NCI-H226 (cell line): ENCODE data around the gene SYTL4.

ENCODE experiments used
- DNase-seq: peaks from one replicate; pipeline ENCODE4 v3.0.0-alpha.2; 2015

Gene SYTL4

GRCh38 chrX:100647095-100647494 lies 84.8 kb downstream of the SYTL4 start:
- no peak for DNase-seq

DNA sequence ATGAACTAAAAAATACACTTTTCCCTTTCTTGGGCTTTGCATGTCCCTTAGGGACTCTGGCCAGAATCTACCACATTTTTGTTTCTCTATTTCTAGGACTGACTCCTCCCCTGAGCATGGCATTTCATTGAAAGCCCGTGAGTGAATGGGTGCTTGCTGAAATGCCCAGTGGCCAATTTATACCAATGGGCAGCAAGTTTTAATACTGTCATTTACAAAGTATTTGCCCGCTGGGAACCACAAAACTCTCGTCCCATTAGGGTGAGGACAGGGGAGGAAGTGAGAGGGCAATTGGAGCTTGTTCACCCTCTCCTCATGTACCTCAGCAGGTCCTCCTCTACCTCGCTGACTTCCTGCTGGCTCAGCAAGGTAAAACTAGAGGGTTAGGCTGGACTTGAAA lies 86.8 kb downstream of the SYTL4 start:
- no peak for DNase-seq

- peak; percentile 81 for DNase-seq
These were observed 87.7 kb downstream of the SYTL4 start, which contains the start of gene SRPX2 for GRCh38 chrX:100643956-100644860. SRPX2 (plus strand) TSS chrX:100644199; CDS start chrX:100646323, 2,124 bp downstream.

DNA sequence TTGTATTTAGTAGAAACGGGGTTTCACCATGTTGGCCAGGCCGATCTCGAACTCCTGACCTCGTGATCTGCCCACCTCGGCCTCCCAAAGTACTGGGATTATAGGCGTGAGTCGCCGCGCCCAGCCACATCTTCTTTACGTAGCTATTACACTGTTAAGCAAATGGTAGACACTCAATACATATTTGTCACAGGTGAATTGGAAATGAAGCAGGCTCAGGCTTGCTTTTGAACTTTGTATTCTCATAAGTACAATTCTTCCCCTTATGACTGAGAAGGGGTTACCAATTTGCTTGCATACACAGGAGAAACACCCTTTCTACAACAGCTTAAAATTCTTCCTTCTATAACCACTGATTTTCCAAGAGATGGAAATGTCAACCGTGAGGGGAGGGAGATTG lies 88.7 kb downstream of the SYTL4 start:
- DNase-seq = no peak

GRCh38 chrX:100642290-100642689 lies 89.6 kb downstream of the SYTL4 start:
- no peak for DNase-seq

- peak; percentile 68 for DNase-seq
These were observed 95.5 kb downstream of the SYTL4 start, which contains the start of gene TSPAN6 for GRCh38 chrX:100636321-100636991. TSPAN6 (minus strand) TSS chrX:100636806; CDS start chrX:100636694, 112 bp downstream.

DNA sequence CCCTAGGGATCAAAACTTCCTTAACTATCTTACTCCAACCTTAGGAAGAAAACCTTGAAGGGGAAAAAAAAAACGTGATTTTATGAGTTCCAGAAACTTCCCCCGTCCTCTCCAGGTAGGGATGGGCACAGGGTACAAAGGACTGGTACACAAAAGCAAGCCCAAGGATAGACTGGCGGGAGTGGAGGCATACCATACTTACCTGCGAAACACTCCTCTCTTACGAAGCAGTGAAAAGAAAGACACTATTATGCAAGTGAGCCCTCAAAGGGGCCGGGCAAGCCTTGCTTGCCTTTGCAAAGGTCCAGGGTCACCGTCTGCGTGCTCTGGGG lies 96.0 kb downstream of the SYTL4 start:
- DNase-seq = no peak

DNA sequence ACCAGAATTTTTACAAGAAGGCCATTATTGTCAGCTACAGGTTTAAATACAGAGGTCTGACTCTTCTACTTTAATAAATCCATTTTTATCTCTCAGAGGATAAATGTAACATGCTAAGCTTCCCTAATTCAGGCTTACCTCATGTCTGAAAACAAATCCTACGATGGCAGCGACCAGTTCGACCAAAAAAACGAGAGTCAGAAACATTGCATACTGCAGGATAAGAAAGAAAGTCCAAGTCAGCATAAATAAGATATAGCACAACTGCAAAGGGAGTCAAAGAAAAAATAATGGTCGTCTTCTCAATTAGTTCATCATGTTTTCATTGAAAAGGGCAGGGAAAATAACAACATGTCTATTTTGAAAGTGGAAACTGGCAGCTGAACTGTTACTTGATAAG lies 96.9 kb downstream of the SYTL4 start:
- no peak for DNase-seq

GRCh38 chrX:100625985-100626491 lies 105.9 kb downstream of the SYTL4 start:
- DNase-seq = no peak
